Hepatic stellate cell (primary cell): ENCODE data around the gene EXOC6B.
A peak's percentile ranks its signal among the peaks of the same experiment; 100 is the strongest.

Source experiments
- DNase-seq: peaks from one replicate; pipeline ENCODE4 v3.0.0; 2011; ENCODE audit warnings: low spot score

The EXOC6B gene

DNA sequence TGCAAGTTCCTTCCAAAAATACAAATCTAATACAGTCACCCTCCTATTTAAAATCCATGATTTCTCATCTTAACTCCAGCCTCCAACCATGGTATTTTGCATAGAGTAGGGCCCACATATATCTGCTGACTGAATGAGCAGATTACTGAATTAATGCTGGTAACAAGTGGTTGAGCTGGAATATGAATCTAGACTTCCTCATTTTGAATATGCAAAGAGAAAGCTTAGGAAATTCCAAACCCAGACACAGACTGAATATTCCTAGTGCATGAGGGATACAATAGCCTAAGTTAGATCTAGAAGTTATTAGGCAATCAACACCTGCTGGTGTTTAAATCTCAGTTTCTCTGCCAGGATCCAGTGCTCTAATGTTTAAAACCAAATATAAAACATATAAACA, 463.1 kb downstream of the EXOC6B start:
- DNase-seq, result no peak

DNA sequence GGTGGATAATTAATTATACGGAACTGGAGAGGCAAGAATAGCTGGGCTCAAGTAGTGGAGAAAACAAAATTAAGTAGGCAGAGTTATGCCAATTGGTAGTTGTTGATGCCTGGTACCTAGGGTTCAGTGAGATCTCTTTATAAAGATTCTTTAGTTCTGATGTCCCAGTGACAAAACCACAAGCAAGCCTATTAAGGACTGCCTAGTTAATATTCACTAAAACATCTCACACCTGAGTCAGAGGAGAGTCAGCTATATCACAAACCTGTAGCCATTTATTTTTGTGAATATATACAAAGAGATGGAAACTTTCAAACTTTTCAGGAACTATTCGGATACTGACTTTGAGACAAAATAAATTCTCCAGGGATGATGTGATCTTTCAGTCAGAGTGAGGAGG, 464.3 kb downstream of the EXOC6B start:
- DNase-seq, result no peak

DNA sequence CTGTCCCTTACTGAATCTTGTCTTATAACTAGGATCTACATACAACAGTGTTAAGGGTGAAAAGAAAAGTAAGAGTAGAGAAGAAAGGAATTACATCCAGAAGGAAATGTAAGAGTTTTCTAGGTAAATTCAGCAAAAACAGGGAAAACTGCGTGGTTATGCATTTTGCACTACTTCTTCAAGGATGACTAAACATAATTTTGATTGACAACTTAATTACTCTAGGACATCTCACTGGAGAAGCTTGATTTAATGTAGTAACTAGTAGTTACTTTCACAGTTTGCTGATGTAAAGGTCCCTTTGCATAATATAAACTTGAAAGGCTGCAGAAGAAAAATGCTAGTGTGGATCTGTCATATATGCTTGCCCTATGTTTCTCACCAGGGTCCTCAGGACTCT, 464.8 kb downstream of the EXOC6B start:
- DNase-seq, result no peak

DNA sequence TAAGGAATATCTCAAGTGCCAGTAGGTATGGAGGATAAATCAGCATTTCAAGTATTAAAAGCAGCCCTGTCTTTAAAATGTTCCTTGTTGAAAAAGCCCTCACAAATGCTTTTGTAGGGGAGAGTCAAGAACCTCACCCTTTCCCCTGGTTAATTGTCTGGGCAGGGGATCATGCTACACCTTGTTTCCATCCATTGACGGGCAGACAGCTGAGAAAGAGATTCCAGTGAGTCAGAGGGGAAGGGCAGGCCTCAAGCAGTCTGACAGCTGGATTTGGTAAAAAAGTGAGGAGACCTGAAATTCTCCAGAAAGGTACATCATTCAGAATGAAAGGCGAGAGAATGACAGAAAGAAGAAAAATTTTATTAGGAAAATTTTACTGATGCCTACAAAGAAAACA, 475.0 kb downstream of the EXOC6B start:
- no peak for DNase-seq

DNA sequence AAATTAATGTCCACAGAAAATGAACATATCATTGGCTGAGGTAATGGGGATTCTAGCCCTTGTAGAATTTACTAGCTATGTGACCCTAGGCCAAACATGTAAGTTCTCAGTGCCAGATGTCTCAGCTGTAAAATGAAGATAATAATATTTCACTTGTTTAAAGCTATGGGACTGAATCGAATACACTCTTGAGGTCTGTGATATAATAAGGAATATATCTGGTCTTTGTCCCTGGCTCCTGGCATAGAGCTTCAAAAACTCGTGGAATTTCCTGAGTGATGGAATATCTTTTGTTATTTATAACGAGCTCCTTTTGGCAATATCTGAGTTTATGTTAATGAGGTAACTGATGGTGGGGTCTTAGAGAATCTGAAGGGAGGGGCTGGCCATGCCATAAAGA, 476.8 kb downstream of the EXOC6B start:
- DNase-seq, result no peak

DNA sequence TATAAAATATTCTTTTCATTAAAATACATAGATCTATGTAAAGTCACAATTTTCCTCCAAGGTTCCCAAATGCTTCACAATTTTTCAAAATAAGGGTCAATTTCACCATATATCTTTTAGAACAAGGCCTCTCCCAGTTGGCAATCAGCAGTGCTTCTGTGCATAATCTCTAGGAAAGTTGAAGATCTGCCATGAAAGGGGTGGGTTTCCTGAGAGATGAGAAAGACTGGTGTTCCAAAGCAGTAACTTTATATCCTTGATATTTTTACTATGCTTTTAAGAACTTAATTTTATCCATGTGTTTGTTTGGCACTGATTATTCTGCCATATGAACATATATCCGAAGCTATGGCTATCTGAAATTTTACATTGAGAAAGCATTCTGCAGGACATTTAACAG, 478.8 kb downstream of the EXOC6B start:
- DNase-seq, result no peak

DNA sequence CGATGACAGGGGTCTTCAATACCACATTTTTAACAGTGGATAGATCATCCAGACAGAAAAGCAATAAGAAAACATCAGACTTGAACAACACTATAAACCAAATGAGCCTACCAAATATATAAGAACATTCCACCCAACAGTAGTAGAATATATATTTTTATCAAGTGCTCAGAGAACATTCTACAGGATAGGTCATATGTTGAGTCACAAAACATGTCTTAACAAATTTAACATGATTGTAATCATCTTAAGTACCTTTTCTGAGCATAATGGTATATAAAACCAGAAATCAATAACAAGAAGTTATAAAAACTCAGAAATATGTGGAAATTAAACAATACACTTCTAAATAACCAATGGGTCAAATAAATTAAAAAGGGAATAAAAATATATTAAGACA, 484.2 kb downstream of the EXOC6B start:
- no peak for DNase-seq

DNA sequence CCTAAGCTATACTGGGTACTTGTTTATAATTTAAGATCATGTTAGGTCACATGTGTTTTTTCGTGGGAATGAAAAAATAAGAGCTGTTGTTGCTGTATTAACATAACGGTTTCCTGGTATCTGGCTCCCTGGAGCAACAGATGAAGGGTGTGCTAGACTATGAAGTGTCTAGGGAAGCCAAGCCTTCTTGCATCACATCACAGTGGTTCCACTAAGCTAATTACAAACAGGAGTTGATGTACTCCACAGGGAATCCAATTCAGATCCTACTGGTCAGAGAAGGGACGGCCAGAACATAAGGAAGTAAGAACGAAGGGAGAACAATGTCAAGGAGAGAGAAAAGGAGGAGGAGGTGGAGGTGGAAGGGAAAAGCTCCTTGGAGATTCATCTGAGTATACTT, 485.2 kb downstream of the EXOC6B start:
- DNase-seq, result no peak

DNA sequence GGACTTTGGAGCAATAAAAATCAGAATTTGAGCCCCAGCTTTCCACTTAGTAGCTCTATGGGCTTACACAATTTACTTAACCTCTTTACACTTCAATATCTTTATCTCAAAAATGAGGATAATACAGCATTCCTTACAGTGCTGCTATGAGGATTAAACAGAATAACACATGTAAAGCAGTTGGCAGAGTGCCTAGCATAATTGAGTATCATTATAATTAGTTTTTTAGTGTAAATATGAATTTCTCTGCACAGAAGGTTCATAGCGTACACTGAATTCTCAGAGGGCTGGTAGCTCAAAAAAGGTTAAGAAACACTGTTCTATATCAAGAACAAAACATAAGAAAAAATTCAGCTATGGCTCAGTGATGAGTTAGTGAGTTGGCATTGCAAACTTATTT, 487.8 kb downstream of the EXOC6B start:
- no peak for DNase-seq

DNA sequence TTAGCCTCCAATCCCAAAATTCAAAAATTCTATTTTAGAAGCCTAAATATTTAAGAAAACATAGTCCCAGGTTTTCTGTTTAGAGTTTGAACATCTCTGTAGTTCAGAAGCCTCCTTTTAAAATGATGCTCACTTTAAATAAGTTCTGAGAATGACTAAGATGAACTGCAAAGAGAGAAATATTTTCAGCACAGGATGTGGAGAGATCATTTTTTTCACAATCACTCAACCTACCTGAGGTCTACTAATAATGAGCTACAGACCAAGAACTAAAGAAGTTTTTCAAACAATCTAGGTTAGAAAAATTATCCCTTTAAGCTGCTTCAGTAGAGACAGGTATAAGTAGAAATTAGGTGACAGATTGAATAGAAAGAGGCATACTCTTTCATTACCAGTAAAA, 493.1 kb downstream of the EXOC6B start:
- DNase-seq, result no peak

DNA sequence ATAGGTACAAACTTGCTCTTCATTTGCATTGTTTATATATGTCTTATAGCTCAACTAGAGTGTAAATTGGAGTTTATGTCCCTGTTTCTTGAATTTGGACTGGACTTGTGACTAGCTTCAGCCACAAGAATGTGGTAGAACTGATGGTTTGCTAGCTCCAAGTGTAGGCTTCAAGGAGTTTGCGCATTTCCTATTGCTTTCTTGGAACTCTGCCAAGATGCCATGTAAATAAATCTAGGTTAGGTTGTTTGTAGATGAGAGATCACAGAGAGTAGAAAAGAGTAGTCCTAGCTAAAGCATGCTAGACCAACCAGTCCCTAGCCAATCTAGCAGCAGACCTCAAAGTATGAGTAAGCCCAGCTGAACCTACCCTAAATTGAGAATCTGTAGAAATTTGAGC, 495.2 kb downstream of the EXOC6B start:
- DNase-seq, result no peak

DNA sequence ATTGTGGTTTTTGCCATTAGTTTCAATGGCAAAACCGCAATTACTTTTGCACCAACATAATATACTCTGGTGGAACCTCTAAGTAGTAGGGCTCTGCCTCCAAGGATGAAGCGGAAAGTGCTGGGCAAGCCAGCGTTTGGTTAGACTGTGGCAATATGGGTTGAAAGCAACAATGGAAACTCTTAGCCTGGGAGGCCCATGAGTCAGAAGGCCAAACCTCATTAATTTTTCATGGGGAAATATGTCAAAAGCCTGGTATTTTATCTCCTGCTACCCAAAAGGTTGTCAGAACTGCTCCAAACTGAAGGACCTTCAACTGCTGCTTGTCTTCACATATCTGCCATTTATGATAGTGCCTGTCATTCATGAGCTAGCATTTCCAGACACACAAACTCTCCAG, 499.1 kb downstream of the EXOC6B start:
- DNase-seq, result no peak

DNA sequence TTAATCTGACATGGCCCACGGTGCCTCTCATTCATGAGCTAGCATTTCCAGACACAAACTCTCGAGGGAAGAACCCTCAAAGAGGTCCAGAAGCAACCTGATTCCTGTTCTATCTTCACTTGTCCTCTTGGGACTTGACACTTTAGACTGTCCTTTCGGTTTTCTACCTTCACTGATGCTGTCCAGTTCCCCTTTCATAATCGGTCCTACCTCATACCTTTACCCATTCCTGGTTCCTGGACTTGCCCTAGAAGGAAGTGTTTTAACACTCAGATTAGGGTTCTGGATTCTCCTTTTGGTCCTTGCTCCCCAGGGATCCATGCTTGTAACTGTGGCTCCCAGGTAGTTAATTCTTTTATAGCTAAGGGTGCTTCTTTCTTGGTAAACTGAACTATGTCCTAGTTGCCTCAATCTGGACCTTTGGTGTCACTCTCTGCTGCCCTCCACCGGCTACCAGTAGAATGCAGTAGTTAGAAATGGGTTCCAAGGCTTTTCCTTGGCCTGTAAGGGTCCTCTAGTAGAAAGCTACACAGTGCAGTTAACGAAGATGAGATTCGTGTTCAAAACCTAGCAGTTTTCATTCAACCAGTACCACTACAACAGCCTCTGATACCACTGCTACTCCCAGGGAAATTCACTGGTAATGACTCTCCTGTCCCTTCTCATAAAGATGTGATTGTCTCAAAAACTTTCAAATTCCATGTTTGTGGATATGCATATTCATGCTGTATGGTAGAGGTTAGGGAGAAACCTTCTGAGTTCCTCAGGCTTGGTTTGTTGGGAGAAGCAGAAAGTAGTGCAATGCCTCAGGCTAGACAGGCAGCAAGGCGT, 500.0 kb downstream of the EXOC6B start:
- peak; percentile 2 for DNase-seq

DNA sequence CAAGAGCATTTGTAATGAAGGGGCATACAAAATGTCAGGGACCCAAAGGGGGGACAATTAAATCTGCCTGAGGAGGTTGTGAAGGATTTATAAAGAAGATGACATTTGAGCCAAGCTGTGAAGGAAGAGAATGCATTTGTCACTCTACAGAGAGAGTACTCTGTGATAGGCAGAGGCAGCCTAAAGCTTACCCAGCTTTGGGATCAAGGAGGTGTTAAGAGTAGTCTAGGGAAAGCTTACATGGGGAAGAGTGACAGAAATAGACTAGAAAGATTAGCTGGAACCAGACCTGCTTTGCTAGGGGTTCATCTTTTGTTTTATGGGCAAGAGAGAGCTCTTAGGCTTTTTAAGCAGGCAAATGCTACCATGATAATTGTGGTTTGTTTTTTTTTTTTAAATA, 509.1 kb downstream of the EXOC6B start:
- DNase-seq, result no peak

DNA sequence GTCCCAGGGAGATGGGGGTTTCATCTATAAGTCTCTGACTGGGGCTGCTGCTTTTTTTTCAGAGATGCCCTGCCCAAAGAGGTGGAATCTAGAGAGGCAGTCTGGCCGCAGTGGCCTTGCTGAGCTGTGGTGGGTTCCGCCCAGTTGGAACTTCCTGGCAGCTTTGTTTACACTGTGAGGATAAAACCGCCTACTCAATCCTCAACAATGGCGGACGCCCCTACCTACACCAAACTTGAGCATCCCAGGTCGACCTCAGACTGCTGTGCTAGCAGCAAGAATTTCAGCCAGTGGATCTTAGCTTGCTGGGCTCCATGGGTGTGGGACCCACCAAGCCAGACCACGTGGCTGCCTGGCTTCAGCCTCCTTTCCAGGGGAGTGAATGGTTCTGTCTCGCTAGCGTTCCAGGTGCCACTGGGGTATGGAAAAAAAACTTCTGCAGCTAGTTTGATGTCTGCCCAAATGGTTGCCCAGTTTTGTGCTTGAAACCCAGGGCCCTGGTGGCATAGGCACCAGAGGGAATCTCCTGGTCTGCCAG, 525.6 kb downstream of the EXOC6B start:
- DNase-seq, result no peak

DNA sequence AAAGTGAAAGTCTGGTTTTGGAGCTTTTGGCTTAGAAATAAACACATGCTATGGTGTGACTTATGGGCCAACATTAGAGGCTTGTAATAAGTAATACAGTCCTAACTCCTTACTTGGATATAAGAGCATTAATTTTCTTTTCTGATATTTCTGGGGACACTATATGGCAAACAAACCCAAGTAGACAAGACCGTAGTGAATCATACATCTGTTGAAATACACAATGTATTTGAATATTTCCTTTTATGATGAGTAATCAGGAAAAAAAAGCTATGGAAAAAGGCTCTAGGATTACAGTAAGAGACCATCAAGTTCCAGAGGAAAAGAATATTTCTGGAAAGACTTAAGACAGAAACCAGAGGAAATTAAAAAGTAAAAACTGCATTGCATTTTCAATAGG, 532.2 kb downstream of the EXOC6B start:
- DNase-seq, result no peak

DNA sequence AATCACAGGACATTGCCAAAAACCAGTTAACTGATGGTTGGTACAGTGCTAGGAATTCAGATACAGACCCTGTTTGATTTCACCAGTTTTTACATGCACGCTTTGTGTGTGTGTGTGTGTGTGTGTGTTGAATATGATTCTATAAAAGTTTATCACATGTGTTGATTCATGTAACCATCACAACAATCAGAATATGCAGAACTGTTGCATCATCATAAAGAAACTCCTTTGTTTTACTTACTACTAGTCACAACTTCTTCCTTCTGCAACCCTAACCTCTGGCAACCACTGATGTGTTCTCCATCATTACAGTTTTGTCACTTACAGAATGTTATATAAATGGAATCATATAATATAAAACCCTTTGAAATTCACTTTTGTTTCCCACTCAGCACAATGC, 533.4 kb downstream of the EXOC6B start:
- DNase-seq, result no peak

DNA sequence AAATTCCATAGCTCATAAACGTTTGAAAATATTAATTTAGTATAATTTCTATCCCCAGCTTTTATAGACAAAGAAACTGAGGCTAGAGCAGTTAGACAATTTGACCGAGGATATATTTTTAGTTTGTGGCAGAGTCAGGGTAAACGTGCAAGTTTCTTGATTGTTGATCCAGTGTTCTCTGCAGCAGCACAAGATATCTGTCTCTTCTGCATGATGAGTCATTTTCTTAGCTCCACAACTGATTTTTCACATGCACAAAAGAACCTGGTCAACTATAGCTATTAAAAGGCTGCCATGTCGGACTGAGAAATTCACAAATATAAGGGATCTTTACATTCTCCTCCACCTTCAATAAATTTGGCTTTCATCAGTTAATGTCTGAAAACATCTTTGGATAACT, 534.8 kb downstream of the EXOC6B start:
- no peak for DNase-seq

DNA sequence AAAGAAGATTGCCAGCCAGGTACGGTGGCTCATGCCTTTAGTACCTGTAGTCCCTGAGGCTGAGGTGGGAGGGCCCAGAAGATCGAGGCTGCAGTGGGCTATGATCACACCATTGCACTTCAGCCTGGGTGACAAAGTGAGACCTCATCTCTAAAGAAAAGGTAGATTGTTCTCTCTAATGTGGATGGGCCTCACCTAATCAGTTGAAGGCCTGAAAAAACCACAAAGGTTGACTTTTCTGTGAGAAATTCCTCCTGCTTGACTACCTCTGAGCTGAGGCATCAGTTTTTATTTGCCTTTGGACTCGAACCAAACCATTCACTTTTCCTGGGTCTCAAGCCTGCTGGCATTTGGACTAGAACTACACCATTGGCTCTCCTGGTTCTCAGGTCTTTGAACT, 536.1 kb downstream of the EXOC6B start:
- DNase-seq, result no peak

DNA sequence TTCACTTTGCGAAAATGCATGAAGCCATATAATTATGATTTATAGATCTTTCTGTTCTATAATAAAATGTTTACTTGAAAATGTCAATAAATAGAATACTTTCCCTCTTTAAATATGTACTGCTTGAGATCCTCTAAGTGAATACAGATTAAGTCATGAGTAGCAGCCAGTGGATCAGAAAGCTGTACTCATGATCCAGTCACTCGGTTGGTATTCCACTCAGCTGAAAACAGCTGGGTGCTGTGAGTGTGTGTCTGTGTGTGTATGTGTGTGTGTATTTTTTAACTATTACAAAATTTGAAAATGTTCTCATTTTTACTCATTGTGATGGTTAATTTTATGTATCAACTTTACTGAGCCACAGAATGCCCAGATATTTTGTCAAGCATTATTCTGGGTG, 536.5 kb downstream of the EXOC6B start:
- no peak for DNase-seq

DNA sequence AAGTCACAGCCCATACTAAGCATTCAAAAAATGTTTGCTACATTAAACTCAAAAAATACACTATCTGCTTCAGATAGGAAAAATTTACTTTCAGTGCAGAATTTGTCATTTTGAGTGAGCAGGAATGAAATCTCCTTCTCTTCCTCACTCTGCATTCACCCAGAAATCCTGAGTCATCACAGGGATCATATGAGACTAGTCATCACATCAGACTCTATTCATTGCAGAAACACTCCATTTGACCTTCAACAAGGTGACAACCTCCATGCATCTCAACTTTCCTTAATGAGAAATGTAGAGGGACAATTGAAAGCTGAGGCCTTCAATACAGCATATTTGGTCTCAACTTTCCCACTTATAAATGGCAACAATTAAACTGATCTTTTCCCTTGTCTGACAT, 547.8 kb downstream of the EXOC6B start:
- peak; percentile 16 for DNase-seq

DNA sequence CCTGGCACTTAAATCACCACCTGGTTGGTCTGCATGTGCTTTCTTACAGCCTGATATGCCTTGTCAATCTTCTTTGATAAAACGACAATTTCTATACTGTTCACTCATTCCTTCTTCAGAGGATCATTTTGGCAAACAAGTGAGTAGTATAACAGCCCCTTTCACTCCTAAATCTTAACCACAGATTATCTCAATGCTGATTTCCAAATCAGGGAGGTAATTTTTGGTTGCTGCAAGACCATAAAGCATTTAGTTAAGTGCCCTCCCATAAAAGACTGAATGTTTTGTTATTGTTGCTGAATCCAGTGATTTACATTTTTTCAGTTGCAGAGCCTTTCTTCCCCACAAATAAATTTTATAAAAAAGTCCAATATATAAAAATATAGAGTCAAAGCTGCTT, 549.0 kb downstream of the EXOC6B start:
- no peak for DNase-seq

DNA sequence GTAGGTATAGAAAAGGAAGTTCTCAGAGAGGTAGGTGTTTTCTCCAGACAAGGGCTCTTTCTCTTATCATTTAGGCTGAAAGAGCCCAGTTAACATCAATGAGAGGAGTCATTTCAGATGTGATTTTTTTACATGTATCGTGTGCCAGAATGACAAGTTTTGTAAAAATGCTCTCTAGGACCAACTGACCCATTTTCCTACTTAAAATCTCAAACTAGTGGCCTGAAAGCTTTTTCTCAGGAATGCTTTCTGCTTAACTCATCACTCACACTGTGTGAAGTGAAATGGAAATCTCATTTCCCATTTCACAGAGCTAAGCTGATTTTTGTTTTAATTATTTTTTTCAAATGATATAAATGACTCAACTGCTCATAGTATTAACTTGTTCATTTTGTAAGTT, 549.5 kb downstream of the EXOC6B start:
- no peak for DNase-seq

DNA sequence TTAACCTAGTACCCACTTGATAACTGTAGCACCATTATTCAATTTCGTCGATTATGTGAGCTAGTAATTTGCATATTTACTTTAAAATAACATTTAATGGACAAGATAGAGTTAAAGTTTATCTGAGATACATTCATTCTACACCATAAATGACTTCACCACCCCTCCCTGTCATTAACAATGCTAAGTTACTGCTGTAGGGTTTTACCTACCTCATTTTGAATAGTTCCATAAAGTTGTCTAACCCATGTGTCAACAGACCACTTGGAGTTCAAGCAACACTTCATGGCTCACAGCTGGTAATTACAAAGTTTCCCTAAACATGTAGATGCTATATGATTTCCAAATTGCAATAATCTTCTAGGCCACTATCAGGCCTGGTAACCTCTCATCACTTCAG, 550.7 kb downstream of the EXOC6B start:
- DNase-seq, result no peak
